Activated B cell treated with CpG ODN at 0.5 μM for 24 hours (primary cell): ENCODE results near the gene KRTAP5-3. TPM values are rescaled to one million over a fixed set of nuclear protein-coding genes. Genes with fewer than 3 reads are reported as not detected.

ENCODE experiments used
- ATAC-seq: fragments of 200-7000 bp; cut with Tn5 transposase; one replicate; pipeline ENCODE4 v1.10.0; 2021; ENCODE audit warnings: low read depth, mild to moderate bottlenecking, moderate library complexity
- CTCF ChIA-PET: fragments of 350-600 bp; sonication (Branson Sonifier 250); formaldehyde crosslinking; loops from one replicate; lab custom pipeline; 2021; ENCODE audit warnings: antibody characterized with exemption; lab: Charles Lee
- POLR2A ChIA-PET: fragments of 350-600 bp; sonication (Branson Sonifier 250); formaldehyde crosslinking; loops from one replicate; lab custom pipeline; 2021; ENCODE audit warnings: antibody characterized with exemption; lab: Charles Lee
- DNase-seq: peaks from one replicate; pipeline ENCODE4 v3.0.0; 2022
- H3K27ac Mint-ChIP-seq: one replicate; pipeline ENCODE4 v1.8.0; 2020; ENCODE audit warnings: mixed read lengths
- H3K27me3 Mint-ChIP-seq: one replicate; pipeline ENCODE4 v1.8.0; 2021; ENCODE audit warnings: mixed read lengths
- H3K36me3 Mint-ChIP-seq: one replicate; pipeline ENCODE4 v1.8.0; 2021; ENCODE audit warnings: low read depth, mixed read lengths
- H3K4me1 Mint-ChIP-seq: one replicate; pipeline ENCODE4 v1.8.0; 2021; ENCODE audit warnings: mixed read lengths
- H3K4me3 Mint-ChIP-seq: one replicate; pipeline ENCODE4 v1.8.0; 2020; ENCODE audit warnings: mild to moderate bottlenecking, mixed read lengths
- H3K9me3 Mint-ChIP-seq: one replicate; pipeline ENCODE4 v1.8.0; 2020; ENCODE audit warnings: mixed read lengths
- CTCF ChIP-seq: fragments of 200-600 bp; IDR thresholded peaks from one replicate; pipeline ENCODE4 v1.8.0; 2022; ENCODE audit warnings: antibody characterized with exemption, mild to moderate bottlenecking
- intact Hi-C: fragments of 100-400 bp; cut with micrococcal nuclease; formaldehyde crosslinking; loops from one replicate; pipeline ENCODE4 v1.15.1; 2024
- total RNA-seq: library from RNA; stranded (reverse); gene quantifications from 2 replicates; pipeline ENCODE4 v1.2.3, GENCODE V29; 2022

Gene KRTAP5-3
- total RNA-seq, 1 donor from 2014 or later: not detected

- peaks cover 18% of the 10 kb centered on the region for H3K27me3 Mint-ChIP-seq
- H3K4me3 Mint-ChIP-seq: no peak overlapping the region
- no peak overlapping the region for H3K27ac Mint-ChIP-seq
- TF ChIP-seq CTCF: no peak
- intact Hi-C loops: no loop called here
- ChIA-PET POLR2A (no interaction called here), CTCF (interaction anchor here (3.0 kb wide), 1 partner anchor 8 kb away, joined by 8 read pairs; no protein-coding TSS in a partner anchor)
- DNase-seq (no peak), ATAC-seq (no peak)
- H3K4me1 Mint-ChIP-seq: no peaks in the 10 kb centered on the region
- H3K36me3 Mint-ChIP-seq: no peaks in the 10 kb centered on the region
- no peaks in the 10 kb centered on the region for H3K9me3 Mint-ChIP-seq
Observed at GRCh38 chr11:1566381-1567051, 41.7 kb downstream of the KRTAP5-3 start.

GRCh38 chr11:1565904-1566247 is 42.4 kb downstream of the KRTAP5-3 start:
- ChIA-PET POLR2A (no interaction called here), CTCF (interaction anchor here (3.0 kb wide), 1 partner anchor 9 kb away, joined by 8 read pairs; no protein-coding TSS in a partner anchor)
- H3K36me3 Mint-ChIP-seq: no peaks in the 10 kb centered on the region
- ATAC-seq (no peak), DNase-seq (no peak)
- H3K4me1 Mint-ChIP-seq: no peaks in the 10 kb centered on the region
- no peak overlapping the region for H3K27ac Mint-ChIP-seq
- no peaks in the 10 kb centered on the region for H3K9me3 Mint-ChIP-seq
- intact Hi-C loops: no loop called here
- peaks cover 18% of the 10 kb centered on the region for H3K27me3 Mint-ChIP-seq
- no peak for TF ChIP-seq CTCF
- no peak overlapping the region for H3K4me3 Mint-ChIP-seq

GRCh38 chr11:1565173-1565903 is 42.9 kb downstream of the KRTAP5-3 start:
- no peak for DNase-seq
- intact Hi-C loops: no loop called here

GRCh38 chr11:1564535-1565172 is 43.6 kb downstream of the KRTAP5-3 start:
- intact Hi-C loops: no loop called here
- Mint-ChIP-seq H3K27ac (no peak overlapping the region), H3K9me3 (no peaks in the 10 kb centered on the region), H3K27me3 (peaks cover 15% of the 10 kb centered on the region), H3K36me3 (no peaks in the 10 kb centered on the region), H3K4me3 (no peak overlapping the region), H3K4me1 (no peaks in the 10 kb centered on the region)
- DNase-seq (no peak), ATAC-seq (no peak)
- ChIA-PET POLR2A (interaction anchor here (0.6 to 1.2 kb wide), 2 partner anchors 18 to 255 kb away, joined by 3 to 4 read pairs; no protein-coding TSS in a partner anchor), CTCF (interaction anchor here (3.0 kb wide), 1 partner anchor 10 kb away, joined by 8 read pairs; no protein-coding TSS in a partner anchor)
- no peak for TF ChIP-seq CTCF

More at GRCh38 chr11:1565173-1565903, 42.9 kb downstream of the KRTAP5-3 start:
- H3K36me3 Mint-ChIP-seq: no peaks in the 10 kb centered on the region
- H3K27me3 Mint-ChIP-seq: peaks cover 18% of the 10 kb centered on the region
- no peak for ATAC-seq
- H3K27ac Mint-ChIP-seq: no peak overlapping the region
- POLR2A ChIA-PET: interaction anchor here (1.2 kb wide), 1 partner anchor 19 kb away, joined by 3 read pairs; no protein-coding TSS in a partner anchor
- TF ChIP-seq CTCF: no peak
- CTCF ChIA-PET: interaction anchor here (3.0 kb wide), 1 partner anchor 10 kb away, joined by 8 read pairs; no protein-coding TSS in a partner anchor
- H3K9me3 Mint-ChIP-seq: no peaks in the 10 kb centered on the region
- H3K4me3 Mint-ChIP-seq: no peak overlapping the region
- H3K4me1 Mint-ChIP-seq: no peaks in the 10 kb centered on the region
